ENCODE results near the gene PCNX2.
A peak's percentile ranks its signal among the peaks of the same experiment; 100 is the strongest.

Gene PCNX2

GRCh38 chr1:232992227-232992626, 303.3 kb downstream of the PCNX2 start:
- Histone ChIP-seq H3K36me3 (replicated peaks) (no peaks in the 10 kb centered on the region), H3K27me3 (replicated peaks) (no peaks in the 10 kb centered on the region), H3K4me3 (ENCODE audit: low read depth, low read length) (no peak overlapping the region), H3K27ac (no peak overlapping the region)
- in situ Hi-C loops (cut with HindIII; ENCODE audit: low pct_ligation_motif_present, low sequenced_read_pairs), result no loop called here
- no peak for DNase-seq
- TF ChIP-seq, protein P1, sequence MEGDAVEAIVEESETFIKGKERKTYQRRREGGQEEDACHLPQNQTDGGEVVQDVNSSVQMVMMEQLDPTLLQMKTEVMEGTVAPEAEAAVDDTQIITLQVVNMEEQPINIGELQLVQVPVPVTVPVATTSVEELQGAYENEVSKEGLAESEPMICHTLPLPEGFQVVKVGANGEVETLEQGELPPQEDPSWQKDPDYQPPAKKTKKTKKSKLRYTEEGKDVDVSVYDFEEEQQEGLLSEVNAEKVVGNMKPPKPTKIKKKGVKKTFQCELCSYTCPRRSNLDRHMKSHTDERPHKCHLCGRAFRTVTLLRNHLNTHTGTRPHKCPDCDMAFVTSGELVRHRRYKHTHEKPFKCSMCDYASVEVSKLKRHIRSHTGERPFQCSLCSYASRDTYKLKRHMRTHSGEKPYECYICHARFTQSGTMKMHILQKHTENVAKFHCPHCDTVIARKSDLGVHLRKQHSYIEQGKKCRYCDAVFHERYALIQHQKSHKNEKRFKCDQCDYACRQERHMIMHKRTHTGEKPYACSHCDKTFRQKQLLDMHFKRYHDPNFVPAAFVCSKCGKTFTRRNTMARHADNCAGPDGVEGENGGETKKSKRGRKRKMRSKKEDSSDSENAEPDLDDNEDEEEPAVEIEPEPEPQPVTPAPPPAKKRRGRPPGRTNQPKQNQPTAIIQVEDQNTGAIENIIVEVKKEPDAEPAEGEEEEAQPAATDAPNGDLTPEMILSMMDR (IDR thresholded peaks at IDR 0.05; ENCODE audit: low read depth, low read length, missing control alignments), result no peak

DNA sequence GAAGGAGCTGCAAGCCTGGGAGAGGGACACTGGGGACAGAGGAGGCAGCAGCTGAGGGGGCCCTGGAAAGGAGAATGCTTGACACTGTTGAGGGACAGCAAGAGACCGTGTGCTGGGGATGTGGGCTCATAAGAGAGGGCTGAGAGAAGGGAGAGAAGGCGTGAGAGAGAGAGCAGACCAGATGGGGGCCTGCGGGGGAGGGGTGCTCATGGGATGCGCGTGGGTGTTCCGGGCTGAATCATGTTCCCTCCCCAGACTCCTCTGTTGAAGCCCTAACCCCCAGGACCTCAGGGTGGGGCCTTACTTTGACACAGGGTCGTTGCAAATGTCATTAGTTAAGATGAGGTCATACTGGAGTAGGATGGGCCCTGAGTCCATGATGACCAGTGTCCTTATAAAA, 304.3 kb downstream of the PCNX2 start:
- DNase-seq, result no peak
- in situ Hi-C loops (cut with HindIII; ENCODE audit: low pct_ligation_motif_present, low sequenced_read_pairs), result no loop called here
- no peak overlapping the region for H3K4me3 ChIP-seq (ENCODE audit: low read depth, low read length)
- no peaks in the 10 kb centered on the region for H3K36me3 ChIP-seq (replicated peaks)
- H3K27ac ChIP-seq, result no peak overlapping the region
- TF ChIP-seq, protein P1 (IDR thresholded peaks at IDR 0.05; ENCODE audit: low read depth, low read length, missing control alignments), result no peak
- no peaks in the 10 kb centered on the region for H3K27me3 ChIP-seq (replicated peaks)

GRCh38 chr1:232990176-232991128, 305.1 kb downstream of the PCNX2 start:
- H3K4me3 ChIP-seq (ENCODE audit: low read depth, low read length), result no peak overlapping the region
- in situ Hi-C loops (cut with HindIII; ENCODE audit: low pct_ligation_motif_present, low sequenced_read_pairs), result no loop called here
- no peak overlapping the region for H3K27ac ChIP-seq
- TF ChIP-seq, protein P1 (IDR thresholded peaks at IDR 0.05; ENCODE audit: low read depth, low read length, missing control alignments), result no peak
- no peaks in the 10 kb centered on the region for H3K27me3 ChIP-seq (replicated peaks)
- H3K36me3 ChIP-seq (replicated peaks), result no peaks in the 10 kb centered on the region
- no peak for DNase-seq

DNA sequence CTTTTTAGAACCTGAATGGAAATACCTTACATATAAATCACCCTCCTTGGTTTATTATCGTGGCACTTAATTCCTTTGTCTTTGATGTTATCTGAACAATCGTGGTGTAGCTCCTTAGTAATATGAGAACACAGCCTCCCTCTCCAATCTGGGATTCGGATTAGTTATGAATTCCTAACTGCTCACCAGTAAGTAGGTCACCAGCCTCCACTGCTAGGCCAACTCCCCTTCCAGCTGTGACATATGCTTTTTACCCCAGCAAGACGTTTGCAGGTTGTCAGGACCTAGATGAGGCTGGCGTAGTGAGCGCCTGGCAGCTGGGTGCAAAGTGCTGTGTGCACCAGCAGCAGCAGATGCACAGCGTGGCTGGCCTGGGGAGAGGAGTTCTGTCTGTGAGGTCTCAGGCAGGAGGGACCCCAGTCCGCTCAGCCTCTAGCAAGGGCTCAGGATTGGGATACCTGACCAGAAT, 306.9 kb downstream of the PCNX2 start:
- TF ChIP-seq, protein P1 (IDR thresholded peaks at IDR 0.05; ENCODE audit: low read depth, low read length, missing control alignments), result no peak
- Histone ChIP-seq H3K36me3 (replicated peaks) (no peaks in the 10 kb centered on the region), H3K27ac (no peak overlapping the region), H3K27me3 (replicated peaks) (no peaks in the 10 kb centered on the region), H3K4me3 (ENCODE audit: low read depth, low read length) (no peak overlapping the region)
- in situ Hi-C loops (cut with HindIII; ENCODE audit: low pct_ligation_motif_present, low sequenced_read_pairs), result no loop called here
- peak; percentile 28 for DNase-seq

DNA sequence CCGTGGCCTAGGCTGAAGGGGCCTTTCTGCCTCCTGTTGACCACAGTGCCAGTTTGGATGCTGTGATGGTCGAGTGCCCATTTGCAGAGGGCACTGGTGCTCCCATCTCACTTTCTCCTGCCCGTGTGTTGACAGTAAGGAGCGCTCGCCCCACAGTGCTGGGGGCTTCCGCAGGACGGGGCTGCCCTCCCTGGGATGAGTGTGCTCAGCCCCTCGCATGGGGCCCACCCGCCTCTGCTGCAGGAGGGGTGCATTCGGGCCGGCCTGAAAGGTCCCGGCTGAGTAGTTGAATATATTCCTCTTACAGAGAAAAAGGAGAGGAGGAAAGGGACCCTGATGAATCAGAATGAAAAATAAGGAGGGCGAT, 307.8 kb downstream of the PCNX2 start:
- Histone ChIP-seq H3K27ac (no peak overlapping the region), H3K4me3 (ENCODE audit: low read depth, low read length) (no peak overlapping the region), H3K27me3 (replicated peaks) (no peaks in the 10 kb centered on the region), H3K36me3 (replicated peaks) (no peaks in the 10 kb centered on the region)
- in situ Hi-C loops (cut with HindIII; ENCODE audit: low pct_ligation_motif_present, low sequenced_read_pairs), result no loop called here
- TF ChIP-seq, protein P1 (IDR thresholded peaks at IDR 0.05; ENCODE audit: low read depth, low read length, missing control alignments), result no peak
- DNase-seq, result no peak
